ENCODE data around the gene C20orf144.
A peak's percentile ranks its signal among the peaks of the same experiment; 100 is the strongest.

The C20orf144 gene

GRCh38 chr20:33650111-33650752 lies 11.9 kb upstream of the C20orf144 start:
- no peak for DNase-seq

DNA sequence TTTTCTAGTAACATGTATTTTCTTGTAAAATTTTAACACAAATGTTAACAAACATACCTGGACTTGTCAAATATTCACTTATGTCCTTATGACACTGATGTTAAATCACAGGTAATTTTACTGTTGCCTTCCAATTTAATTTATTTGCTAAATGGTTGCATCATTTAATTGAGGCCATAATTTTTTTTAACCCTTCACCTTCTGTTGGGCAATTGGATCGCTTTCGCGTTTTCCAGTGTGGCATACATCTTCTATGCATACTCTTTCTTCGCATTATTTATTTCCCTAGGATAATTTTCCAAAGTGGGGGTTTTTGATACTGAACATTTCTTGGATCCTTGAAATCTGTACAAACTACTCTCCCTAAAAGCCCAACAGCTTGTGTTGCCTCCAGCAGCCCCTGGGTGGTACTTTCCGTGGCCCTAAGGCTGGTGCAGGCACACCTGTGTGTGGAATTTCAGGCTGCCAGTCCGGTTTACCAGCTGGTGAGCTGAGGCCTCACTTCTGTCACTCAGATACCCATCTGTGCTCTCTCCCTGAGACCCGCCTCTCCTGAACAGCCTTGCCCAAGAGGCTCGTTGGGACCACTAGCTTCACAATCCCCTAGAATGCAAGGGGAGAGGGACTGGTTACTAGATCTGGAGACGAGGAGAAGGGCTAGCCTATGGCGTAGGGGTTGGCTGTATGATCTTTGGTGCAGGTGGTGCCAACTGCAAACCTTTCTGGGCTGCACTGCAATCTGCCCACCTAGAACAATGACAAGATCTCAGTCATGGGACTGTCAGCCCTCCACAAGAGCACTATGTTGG lies 11.2 kb upstream of the C20orf144 start:
- DNase-seq, result no peak

DNA sequence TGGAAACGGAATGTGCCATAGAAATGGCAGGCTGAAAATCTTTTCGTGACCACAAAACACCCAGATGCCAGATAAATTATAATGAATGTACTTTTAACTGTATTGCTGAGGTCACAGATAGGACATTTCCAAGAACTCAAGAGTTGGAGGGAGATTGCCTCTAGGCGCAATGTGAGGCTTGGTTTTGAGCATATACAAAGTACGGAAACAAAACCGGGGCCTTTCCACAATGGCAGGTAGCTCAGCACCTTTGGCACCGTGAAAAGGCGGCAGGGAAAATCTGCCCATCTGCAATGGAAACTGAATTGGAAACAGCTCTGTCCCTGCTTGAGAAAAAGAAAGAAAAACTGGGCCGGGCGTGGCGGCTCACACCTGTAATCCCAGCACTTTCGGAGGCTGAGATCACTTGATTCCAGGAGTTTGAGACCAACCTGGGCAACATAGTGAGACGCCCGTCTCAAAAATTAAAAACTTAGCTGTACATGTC lies 10.5 kb upstream of the C20orf144 start:
- no peak for DNase-seq

DNA sequence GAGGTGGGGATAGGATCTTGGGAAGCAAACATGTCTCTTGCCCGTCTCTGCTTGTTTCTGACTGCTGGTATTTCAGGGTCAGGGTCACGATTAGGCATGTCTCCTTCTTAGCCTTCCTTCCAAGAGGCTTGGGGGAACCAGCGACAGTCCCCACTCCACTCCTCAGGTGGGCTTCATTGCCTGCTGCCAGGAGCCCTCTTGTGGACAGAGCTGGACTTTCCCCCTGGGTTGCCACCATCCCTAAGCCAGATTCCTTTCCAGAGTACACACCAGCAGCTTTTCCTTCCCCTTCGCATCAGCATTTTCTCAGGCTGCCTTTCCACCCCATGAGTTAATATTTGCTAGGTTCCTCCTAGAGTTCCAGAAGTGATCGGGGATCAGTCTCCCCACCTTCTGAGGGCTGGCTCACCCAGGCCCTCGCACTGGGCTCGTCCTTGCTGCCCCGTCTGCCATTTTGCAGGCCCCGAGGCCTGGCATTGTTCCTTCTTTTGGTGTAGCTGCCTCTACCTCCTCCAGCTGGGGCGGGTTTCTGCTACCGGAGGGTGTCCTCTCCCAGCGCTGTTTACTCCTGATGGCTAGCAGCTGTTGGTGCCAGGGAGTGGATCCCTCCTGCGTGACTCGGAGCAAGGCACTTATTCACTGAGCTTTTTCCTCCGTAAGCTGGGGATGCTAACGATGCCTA lies 8.8 kb upstream of the C20orf144 start:
- DNase-seq, result peak; percentile 26 to 60 (median 32)

GRCh38 chr20:33653900-33654596 lies 8.1 kb upstream of the C20orf144 start:
- DNase-seq, result no peak

DNA sequence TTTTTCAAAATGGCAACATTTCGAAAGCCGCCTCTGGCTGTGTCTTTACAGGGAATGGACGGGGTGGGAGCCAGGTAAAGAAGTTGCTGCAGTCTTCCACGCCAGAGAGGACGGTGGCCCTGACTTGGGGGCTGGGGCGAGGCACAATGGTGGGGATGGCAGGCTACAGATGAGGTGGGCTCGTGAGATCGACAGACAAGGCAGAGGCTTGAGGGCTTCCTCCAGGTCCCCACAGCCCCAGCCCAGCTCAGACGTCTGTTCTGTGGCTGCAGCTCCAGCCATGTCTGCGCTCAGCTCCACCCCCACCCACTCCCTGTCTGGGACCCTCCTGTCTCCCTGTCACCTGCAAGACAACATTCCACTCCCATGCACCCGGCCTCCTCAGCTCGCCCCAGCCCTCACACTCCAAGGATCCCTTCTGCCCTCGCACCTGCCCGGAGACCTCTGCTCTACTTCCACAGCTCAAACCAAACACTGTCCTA lies 7.4 kb upstream of the C20orf144 start:
- DNase-seq, result no peak

DNA sequence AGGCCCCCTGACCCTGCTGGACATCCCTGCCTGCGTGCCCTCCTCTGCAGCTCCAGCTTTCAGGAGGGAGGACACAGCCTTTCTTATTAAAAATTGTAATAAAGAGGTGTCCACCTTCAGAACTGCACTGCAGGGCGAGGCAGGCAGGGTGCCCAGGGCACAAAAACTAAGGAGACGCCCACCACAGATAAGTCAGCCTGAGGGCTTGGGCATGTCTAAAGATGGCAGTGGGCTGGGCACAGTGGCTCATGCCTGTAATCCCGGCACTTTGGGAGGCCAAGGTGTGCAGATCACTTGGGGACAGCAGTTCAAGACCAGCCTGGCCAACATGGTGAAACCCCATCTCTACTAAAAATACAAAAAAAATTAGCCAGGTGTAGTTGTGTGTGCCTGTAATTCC lies 7.0 kb upstream of the C20orf144 start:
- DNase-seq, result no peak

GRCh38 chr20:33656010-33656782 lies 5.9 kb upstream of the C20orf144 start:
- DNase-seq, result no peak

DNA sequence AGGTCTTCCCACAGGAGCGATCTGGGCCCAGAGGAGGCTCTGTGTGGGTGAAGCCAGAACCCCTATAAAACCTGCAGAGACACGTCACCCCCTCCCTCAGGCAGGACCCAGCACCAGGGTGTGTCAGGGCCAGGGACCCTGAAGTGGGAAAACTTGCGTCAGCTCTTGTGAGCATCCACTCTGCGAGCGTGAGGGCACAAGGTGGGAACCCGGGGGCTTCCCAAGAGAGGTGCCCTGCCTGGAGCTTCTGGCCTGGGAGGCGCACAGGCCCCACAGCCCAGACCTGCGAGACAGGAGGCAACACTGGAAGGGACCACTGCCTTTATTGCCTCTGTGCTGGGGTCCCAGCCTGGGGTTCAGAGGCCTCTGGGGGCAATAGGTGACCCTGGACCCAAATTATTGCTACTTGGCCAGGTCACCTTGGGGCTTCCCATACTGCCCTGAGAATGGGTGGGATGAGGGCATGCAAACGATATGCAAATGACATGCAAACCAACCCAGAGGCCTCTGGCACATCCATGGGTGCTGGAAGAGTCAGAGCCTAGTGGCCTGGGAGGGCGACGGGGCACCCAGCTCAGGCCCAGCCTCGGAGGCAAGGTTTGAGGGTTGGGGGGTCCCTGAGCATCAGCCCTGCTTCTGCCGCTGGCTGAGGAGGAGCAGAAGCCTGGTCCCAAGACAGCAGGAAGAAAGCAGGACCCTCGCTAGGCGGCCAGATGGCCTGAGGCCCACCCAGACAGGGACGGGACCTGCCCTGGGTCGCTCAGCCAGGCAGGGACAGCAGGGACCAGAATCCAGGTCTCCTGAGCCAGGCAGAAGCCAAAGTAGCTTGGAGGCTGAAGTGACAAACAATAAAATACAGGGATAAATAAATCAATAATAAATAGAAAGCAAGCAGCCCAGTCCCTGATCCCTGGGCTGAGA lies 5.1 kb upstream of the C20orf144 start:
- DNase-seq, result no peak

DNA sequence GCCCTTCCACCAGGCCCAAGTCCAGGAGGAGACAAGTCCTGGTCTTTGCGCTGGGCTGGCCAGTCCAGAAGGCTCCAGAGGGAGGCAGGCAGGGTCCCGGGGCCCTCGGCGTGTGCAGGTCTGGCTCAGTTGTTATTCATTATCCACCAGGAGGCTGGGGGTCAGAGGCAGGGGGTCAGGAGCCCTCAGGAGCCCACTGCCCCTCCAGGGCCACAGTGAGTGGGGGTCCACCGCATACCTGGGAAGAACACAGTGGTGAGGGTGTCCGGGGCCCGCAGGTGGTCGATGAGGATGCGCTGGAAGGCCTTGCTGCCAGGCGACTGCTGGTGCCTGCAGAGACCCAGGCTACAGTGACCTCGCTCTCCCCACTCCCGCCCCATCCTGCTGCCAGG lies 4.4 kb upstream of the C20orf144 start:
- DNase-seq, result no peak

DNA sequence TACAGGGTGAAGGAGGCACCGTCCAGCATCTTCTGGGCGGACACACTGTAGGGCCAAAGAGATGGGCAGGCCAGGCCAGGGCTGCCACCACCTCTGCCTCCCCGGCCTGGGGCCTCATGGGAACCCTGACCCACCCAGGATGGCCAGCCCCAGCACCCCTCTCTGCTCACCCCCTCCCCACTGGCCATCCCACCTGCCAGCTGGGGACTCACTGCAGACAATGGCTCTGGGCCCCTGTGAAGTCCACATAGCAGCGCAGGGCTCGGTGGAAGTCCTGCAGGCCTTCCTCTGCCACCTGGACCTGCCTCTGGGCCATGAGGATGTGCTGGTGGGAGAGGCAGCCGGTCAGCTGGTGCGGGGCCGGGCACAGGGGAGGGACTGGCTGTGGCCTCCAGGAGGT lies 3.6 kb upstream of the C20orf144 start:
- no peak for DNase-seq

- no peak for DNase-seq
These were observed 3.2 kb upstream of the C20orf144 start for GRCh38 chr20:33658929-33659328.

GRCh38 chr20:33659341-33660034 lies 2.6 kb upstream of the C20orf144 start:
- DNase-seq, result no peak

GRCh38 chr20:33660035-33660684 lies 2.0 kb upstream of the C20orf144 start:
- DNase-seq, result no peak

- no peak for DNase-seq
These were observed 1.5 kb upstream of the C20orf144 start for GRCh38 chr20:33660685-33661058.

GRCh38 chr20:33663161-33664084 lies 1.3 kb downstream of the C20orf144 start:
- peak; percentile 78 to 94 (median 88) for DNase-seq

- DNase-seq, result no peak
These were observed 2.1 kb downstream of the C20orf144 start for GRCh38 chr20:33664085-33664761.

DNA sequence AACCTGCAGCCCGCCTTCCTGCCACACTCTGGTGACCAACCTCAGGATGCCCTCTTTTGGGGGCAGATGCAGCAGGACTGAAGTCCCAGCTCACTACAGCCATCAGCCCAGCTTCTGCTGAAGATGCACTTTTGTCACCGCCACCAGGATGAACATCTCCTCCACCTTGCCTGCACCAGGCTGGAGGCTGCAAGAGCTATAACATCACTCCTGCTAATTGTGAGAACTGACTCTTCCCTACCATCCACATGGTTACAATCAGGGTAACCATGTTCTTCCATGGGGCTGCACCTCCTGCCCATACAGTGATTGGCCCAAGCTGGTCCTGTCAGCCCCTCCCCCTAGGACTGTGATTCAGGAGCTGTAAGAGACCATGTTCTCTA lies 2.6 kb downstream of the C20orf144 start:
- no peak for DNase-seq

All from suppressor macrophage (primary cell).